ENCODE results near the gene ATG14. TPM values are rescaled to one million over a fixed set of nuclear protein-coding genes. Genes with fewer than 3 reads are reported as not detected.
"Not testable (repeated sequence)": the region's sequence is repeated elsewhere in the genome, so short reads cannot be mapped to it uniquely, and the experiment has no call there.

ATG14 gene, protein sequence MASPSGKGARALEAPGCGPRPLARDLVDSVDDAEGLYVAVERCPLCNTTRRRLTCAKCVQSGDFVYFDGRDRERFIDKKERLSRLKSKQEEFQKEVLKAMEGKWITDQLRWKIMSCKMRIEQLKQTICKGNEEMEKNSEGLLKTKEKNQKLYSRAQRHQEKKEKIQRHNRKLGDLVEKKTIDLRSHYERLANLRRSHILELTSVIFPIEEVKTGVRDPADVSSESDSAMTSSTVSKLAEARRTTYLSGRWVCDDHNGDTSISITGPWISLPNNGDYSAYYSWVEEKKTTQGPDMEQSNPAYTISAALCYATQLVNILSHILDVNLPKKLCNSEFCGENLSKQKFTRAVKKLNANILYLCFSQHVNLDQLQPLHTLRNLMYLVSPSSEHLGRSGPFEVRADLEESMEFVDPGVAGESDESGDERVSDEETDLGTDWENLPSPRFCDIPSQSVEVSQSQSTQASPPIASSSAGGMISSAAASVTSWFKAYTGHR
- total RNA-seq = 10 to 100 TPM; 12.5 to 21.9 TPM

DNA sequence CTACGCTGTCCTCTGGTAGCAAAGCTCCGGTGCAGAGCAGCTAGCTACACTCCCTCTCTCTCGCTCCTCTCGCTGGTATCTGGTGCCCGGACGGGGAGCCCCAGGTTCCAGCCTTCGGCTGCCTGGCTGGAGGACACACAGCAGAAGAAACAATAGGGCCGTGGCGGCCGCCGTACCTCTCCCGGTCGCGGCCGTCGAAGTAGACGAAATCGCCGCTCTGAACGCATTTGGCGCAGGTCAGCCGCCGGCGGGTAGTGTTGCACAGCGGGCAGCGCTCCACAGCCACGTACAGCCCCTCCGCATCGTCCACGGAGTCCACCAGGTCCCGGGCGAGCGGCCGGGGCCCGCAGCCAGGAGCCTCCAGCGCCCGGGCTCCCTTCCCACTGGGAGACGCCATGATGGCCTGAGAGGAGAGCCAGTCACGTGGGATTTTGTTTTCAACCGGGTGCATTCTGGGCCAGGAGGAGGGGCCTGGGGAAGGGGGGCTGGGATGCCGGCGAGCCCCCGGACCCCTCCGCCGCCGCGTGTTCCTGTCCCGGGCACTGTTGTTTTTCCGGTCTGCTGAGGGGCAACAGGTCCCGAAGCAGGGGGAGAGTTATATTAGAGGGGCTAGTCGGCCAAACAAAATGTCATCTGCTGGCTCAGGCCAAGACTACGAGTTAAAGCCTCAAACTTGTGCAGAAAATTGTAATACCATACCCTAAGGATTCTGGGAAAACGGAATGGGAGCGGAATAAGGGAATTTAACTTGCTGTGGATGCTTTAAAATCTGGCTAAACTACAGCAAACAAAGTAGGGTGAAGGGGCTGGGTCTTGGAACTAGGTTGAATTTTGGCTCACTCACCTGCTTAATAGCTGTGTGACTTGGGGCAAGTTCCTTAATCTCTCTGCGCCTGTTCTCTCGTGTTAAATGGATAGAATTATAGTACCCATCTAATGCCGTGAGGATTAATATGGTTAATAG is at the start of gene ATG14:
Gene ATG14, minus strand, starts transcription at position 405 of the 964 bp plus-strand sequence. Its CDS starts 8 bp downstream, at position 397.
- H3K27ac ChIP-seq = peak within 1 kb of the TSS; percentile 79 to 86
- TF ChIP-seq POLR2A (IDR thresholded peaks at IDR 0.05) (peak; percentile 67), POLR2AphosphoS5 (IDR thresholded peaks at IDR 0.05) (peak; percentile 92)
- TF ChIP-seq, protein P1, sequence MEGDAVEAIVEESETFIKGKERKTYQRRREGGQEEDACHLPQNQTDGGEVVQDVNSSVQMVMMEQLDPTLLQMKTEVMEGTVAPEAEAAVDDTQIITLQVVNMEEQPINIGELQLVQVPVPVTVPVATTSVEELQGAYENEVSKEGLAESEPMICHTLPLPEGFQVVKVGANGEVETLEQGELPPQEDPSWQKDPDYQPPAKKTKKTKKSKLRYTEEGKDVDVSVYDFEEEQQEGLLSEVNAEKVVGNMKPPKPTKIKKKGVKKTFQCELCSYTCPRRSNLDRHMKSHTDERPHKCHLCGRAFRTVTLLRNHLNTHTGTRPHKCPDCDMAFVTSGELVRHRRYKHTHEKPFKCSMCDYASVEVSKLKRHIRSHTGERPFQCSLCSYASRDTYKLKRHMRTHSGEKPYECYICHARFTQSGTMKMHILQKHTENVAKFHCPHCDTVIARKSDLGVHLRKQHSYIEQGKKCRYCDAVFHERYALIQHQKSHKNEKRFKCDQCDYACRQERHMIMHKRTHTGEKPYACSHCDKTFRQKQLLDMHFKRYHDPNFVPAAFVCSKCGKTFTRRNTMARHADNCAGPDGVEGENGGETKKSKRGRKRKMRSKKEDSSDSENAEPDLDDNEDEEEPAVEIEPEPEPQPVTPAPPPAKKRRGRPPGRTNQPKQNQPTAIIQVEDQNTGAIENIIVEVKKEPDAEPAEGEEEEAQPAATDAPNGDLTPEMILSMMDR (IDR thresholded peaks at IDR 0.05) = peak in 1 of 4 experiments; percentile 20
- peak within 1 kb of the TSS; percentile 68 to 99 for H3K4me3 ChIP-seq
- H3K36me3 ChIP-seq = no peaks in the 10 kb centered on the region
- no peaks in the 10 kb centered on the region for H3K9me3 ChIP-seq
- H3K4me1 ChIP-seq (replicated peaks) = no peaks in the 10 kb centered on the region
- DNase-seq (ENCODE audit: low spot score) = peak; percentile 89
- H3K27me3 ChIP-seq (replicated peaks; ENCODE audit: insufficient read depth) = no peaks in the 10 kb centered on the region
- 4% methylated on average over 26 of the region's 57 CpGs for WGBS
- intact Hi-C loops (cut with DNase I) = loop anchor here (10.0 kb wide), 1 partner anchor 137 kb away; the partner anchor contains the start of gene FBXO34

DNA sequence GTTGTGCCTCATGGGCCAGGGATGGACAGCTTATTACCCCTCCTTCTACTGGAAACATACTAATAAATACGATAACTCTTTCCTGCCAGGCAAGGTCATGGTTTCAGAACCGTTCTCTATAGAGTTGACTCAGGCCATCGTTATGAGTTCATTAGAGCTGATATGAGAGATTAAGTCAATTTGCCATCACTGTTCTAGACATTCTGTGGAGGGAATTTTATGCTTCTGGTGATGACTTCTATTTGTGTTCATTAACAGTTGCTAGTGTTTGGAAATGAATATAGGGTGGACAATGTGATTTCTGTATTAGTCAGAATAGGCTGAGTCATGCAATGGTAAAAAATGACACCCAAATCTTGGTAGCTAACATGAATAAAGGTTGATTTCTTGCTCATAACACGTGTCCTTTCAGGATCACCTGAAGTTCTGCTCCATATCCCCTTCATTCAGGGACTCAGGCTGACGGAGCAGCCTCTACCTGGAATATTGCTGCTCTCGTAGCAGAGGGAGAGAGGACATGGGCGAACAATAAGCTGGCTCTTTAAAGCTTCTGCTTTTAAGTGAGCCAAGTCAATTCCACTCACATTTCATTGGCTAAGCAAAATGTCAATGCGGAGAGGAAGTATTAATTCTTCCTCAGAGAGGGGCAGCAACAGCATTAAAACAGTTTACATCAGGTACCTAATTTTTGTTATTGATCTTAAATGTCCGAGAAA is 47.3 kb upstream of the ATG14 start:
- Histone ChIP-seq H3K27ac (no peak overlapping the region), H3K4me1 (replicated peaks) (no peaks in the 10 kb centered on the region), H3K27me3 (replicated peaks; ENCODE audit: insufficient read depth) (no peaks in the 10 kb centered on the region), H3K36me3 (no peaks in the 10 kb centered on the region), H3K9me3 (no peaks in the 10 kb centered on the region), H3K4me3 (no peak overlapping the region)
- WGBS = 69% methylated on average over 9 of the region's 9 CpGs
- no peak for DNase-seq (ENCODE audit: low spot score)
- no peak for TF ChIP-seq POLR2AphosphoS5 (IDR thresholded peaks at IDR 0.05)
- intact Hi-C loops (cut with DNase I) = no loop called here

DNA sequence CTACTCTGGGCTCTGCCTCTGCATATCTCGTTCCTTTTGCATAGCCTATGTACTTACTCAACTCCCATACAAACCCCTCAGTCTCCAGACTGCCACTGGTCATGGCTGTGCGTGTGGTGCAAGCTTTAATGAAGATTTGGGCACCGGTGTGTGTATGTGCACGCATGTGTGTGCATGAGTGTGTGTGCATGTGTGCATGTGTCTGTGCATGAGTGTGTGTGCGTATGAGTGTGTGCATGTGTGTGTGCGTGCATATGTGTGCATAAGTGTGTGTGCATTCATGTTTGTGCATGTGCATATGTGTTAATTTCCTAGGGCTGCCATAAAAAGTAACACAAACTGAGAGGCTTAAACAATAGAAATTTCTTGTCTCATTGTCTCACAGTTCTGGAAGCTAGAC is 45.9 kb upstream of the ATG14 start:
- WGBS = 83% methylated on average over 6 of the region's 6 CpGs
- no peaks in the 10 kb centered on the region for H3K27me3 ChIP-seq (replicated peaks; ENCODE audit: insufficient read depth)
- DNase-seq (ENCODE audit: low spot score) = no peak
- TF ChIP-seq POLR2A (IDR thresholded peaks at IDR 0.05) = no peak
- TF ChIP-seq, protein P1 (IDR thresholded peaks at IDR 0.05) = no peak
- no peak for TF ChIP-seq POLR2AphosphoS5 (IDR thresholded peaks at IDR 0.05)
- no peaks in the 10 kb centered on the region for H3K9me3 ChIP-seq
- no peak overlapping the region for H3K27ac ChIP-seq
- H3K36me3 ChIP-seq = no peaks in the 10 kb centered on the region
- no peaks in the 10 kb centered on the region for H3K4me1 ChIP-seq (replicated peaks)
- intact Hi-C loops (cut with DNase I) = no loop called here
- no peak overlapping the region for H3K4me3 ChIP-seq

DNA sequence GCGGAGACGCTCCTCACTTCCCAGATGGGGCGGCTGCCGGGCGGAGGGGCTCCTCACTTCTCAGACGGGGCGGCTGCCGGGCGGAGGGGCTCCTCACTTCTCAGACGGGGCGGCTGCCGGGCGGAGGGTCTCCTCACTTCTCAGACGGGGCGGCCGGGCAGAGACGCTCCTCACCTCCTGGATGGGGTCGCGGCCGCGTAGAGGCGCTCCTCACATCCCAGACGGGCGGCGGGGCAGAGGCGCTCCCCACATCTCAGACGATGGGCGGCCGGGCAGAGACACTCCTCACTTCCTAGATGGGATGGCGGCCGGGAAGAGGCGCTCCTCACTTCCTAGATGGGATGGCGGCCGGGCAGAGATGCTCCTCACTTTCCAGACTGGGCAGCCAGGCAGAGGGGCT is 44.8 kb upstream of the ATG14 start:
- intact Hi-C loops (cut with DNase I) = not testable (repeated sequence)

DNA sequence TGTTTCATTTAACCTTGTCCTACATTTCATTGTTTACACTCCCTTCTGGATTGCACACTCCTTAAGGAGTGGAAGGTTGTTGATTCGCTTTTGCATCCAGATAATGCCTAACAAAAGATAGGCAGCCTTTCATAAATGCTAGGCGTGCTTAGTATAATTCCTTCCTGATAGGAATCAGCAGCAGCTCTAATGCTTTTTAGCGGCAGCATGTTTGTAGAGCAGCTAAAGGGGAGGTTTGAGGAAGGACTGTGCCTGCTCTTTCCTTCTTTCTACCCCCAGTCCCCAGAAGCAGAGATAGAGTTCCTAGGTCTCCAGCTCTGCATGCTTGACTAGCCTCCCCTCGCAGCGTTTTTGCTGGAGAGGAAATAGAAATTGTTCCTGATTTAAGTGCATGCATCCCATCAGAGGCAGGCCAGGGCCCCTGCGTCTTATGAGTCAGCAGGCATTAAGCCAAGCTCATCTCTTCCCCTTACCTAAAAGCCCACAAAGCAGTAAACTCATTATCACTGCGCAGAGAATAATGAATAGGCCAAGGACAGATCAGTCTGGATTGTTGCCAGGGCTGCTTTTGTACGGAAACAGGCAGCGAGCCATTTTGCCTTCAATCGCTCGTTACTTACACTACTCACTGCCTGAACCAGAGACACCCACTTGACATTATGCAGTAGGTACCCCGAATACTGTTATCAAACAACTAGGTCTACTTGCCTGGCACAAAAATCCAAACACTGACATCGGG is 42.8 kb upstream of the ATG14 start:
- no peak overlapping the region for H3K4me3 ChIP-seq
- no peaks in the 10 kb centered on the region for H3K4me1 ChIP-seq (replicated peaks)
- H3K9me3 ChIP-seq = no peaks in the 10 kb centered on the region
- intact Hi-C loops (cut with DNase I) = no loop called here
- H3K27me3 ChIP-seq (replicated peaks; ENCODE audit: insufficient read depth) = no peaks in the 10 kb centered on the region
- H3K36me3 ChIP-seq = no peaks in the 10 kb centered on the region
- TF ChIP-seq, protein P1 (IDR thresholded peaks at IDR 0.05) = no peak
- no peak for TF ChIP-seq POLR2AphosphoS5 (IDR thresholded peaks at IDR 0.05)
- no peak for TF ChIP-seq POLR2A (IDR thresholded peaks at IDR 0.05)
- 6% methylated on average over 13 of the region's 13 CpGs for WGBS
- no peak overlapping the region for H3K27ac ChIP-seq
- DNase-seq (ENCODE audit: low spot score) = no peak

More for the DNA sequence above, 44.8 kb upstream of the ATG14 start:
- DNase-seq (ENCODE audit: low spot score); H3K27ac ChIP-seq; H3K4me1 ChIP-seq (replicated peaks); H3K36me3 ChIP-seq; H3K27me3 ChIP-seq (replicated peaks; ENCODE audit: insufficient read depth); H3K4me3 ChIP-seq; H3K9me3 ChIP-seq: not testable (repeated sequence)
- 94% methylated on average over 32 of the region's 34 CpGs for WGBS

All from prostate gland (tissue), 2 donors.